ENCODE data around the gene RBM12. TPM values are rescaled to one million over a fixed set of nuclear protein-coding genes. Genes with fewer than 3 reads are reported as not detected.
"Not testable (repeated sequence)": the region's sequence is repeated elsewhere in the genome, so short reads cannot be mapped to it uniquely, and the experiment has no call there.

RBM12 gene
- 44.4 TPM for total RNA-seq
- long read RNA-seq, full-length matches to known transcripts = 22 of 30 reads
- long read RNA-seq, partial matches to known transcripts = 0 of 30 reads
- long read RNA-seq, other reads (novel, unspliced or antisense) = 8 of 30 reads

- intact Hi-C loops (cut with DNase I) = loop anchor here (2.0 kb wide), 3 partner anchors 34 to 78 kb away; partner anchors contain the start of genes NFS1, RBM39 and ROMO1
- DNase-seq (ENCODE audit: low spot score) = peak; percentile 97
Measured at GRCh38 chr20:35664466-35665206, at the start of gene RBM12, which contains the start of gene CPNE1. Gene RBM12 (minus strand): TSS chr20:35664900. CDS start chr20:35655322, 9,578 bp downstream. Gene CPNE1 (minus strand): TSS chr20:35664900. CDS start chr20:35632923, 31,977 bp downstream.

GRCh38 chr20:35714127-35714526 lies 49.4 kb upstream of the RBM12 start:
- DNase-seq (ENCODE audit: low spot score) = no peak
- intact Hi-C loops (cut with DNase I) = no loop called here

GRCh38 chr20:35713120-35713519 lies 48.4 kb upstream of the RBM12 start:
- DNase-seq (ENCODE audit: low spot score); intact Hi-C loops (cut with DNase I): not testable (repeated sequence)

GRCh38 chr20:35711588-35712209 lies 47.0 kb upstream of the RBM12 start:
- intact Hi-C loops (cut with DNase I) = no loop called here

GRCh38 chr20:35710884-35711587 lies 46.3 kb upstream of the RBM12 start:
- intact Hi-C loops (cut with DNase I) = no loop called here

More at GRCh38 chr20:35711588-35712209, 47.0 kb upstream of the RBM12 start:
- DNase-seq (ENCODE audit: low spot score) = no peak

GRCh38 chr20:35710039-35710438 lies 45.3 kb upstream of the RBM12 start:
- intact Hi-C loops (cut with DNase I) = no loop called here
- no peak for DNase-seq (ENCODE audit: low spot score)

More at GRCh38 chr20:35710884-35711587, 46.3 kb upstream of the RBM12 start:
- DNase-seq (ENCODE audit: low spot score) = no peak

GRCh38 chr20:35709259-35709658 lies 44.6 kb upstream of the RBM12 start:
- no peak for DNase-seq (ENCODE audit: low spot score)
- intact Hi-C loops (cut with DNase I) = no loop called here

GRCh38 chr20:35708502-35708901 lies 43.8 kb upstream of the RBM12 start:
- intact Hi-C loops (cut with DNase I) = no loop called here
- DNase-seq (ENCODE audit: low spot score) = no peak

GRCh38 chr20:35706591-35707529 lies 42.2 kb upstream of the RBM12 start:
- intact Hi-C loops (cut with DNase I); DNase-seq (ENCODE audit: low spot score): not testable (repeated sequence)

- DNase-seq (ENCODE audit: low spot score); intact Hi-C loops (cut with DNase I): not testable (repeated sequence)
Measured at GRCh38 chr20:35705894-35706293, 41.2 kb upstream of the RBM12 start.

- intact Hi-C loops (cut with DNase I) = no loop called here
Measured at GRCh38 chr20:35704514-35705261, 40.0 kb upstream of the RBM12 start.

GRCh38 chr20:35702824-35703695 lies 38.4 kb upstream of the RBM12 start:
- DNase-seq (ENCODE audit: low spot score) = no peak
- intact Hi-C loops (cut with DNase I) = no loop called here

More at GRCh38 chr20:35704514-35705261, 40.0 kb upstream of the RBM12 start:
- no peak for DNase-seq (ENCODE audit: low spot score)

- no peak for DNase-seq (ENCODE audit: low spot score)
- intact Hi-C loops (cut with DNase I) = no loop called here
Measured at GRCh38 chr20:35702051-35702823, 37.5 kb upstream of the RBM12 start.

GRCh38 chr20:35700625-35701148 lies 36.0 kb upstream of the RBM12 start:
- intact Hi-C loops (cut with DNase I) = no loop called here
- no peak for DNase-seq (ENCODE audit: low spot score)

- intact Hi-C loops (cut with DNase I) = loop anchor here (2.0 to 10.0 kb wide), 3 partner anchors 35 to 185 kb away; partner anchors contain the start of genes CPNE1, RBM12 and RBM39
- DNase-seq (ENCODE audit: low spot score) = no peak
Measured at GRCh38 chr20:35699957-35700624, 35.4 kb upstream of the RBM12 start.

Measured in cardiac septum (tissue), 1 donor.